Raji (cell line): ENCODE data around the gene PPP4R1.

ENCODE experiments used
- POLR2A ChIP-seq: IDR thresholded peaks from 2 replicates; pipeline ENCODE4 v1.6.1; 2011; ENCODE audit warnings: low read depth, low read length, control low read depth; ENCODE audit not compliant: insufficient read depth

The PPP4R1 gene

GRCh38 chr18:9581667-9582066 lies 32.7 kb downstream of the PPP4R1 start:
- TF ChIP-seq POLR2A = no peak

DNA sequence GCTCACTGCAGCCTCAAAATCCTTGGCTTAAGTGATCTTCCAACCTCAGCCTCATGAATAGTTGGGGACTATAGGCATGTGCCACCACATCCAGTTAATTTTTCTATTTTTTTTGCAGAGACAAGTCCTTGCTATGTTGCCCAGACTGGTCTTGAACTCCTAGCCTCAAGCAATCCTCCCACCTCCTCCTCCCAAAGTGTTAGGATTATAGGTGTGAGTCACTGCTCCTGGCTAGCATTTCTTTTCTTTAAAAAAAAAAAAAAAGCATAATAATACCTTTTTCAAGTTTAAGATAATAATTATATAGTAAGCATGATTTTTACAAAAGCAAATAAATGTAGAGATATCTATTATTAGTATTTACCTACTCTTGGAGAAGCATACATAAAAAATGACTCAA lies 36.1 kb downstream of the PPP4R1 start:
- TF ChIP-seq POLR2A = no peak

- no peak for TF ChIP-seq POLR2A
Observed at GRCh38 chr18:9577361-9577760, 37.0 kb downstream of the PPP4R1 start.

- no peak for TF ChIP-seq POLR2A
Observed at GRCh38 chr18:9575558-9575957, 38.8 kb downstream of the PPP4R1 start.

DNA sequence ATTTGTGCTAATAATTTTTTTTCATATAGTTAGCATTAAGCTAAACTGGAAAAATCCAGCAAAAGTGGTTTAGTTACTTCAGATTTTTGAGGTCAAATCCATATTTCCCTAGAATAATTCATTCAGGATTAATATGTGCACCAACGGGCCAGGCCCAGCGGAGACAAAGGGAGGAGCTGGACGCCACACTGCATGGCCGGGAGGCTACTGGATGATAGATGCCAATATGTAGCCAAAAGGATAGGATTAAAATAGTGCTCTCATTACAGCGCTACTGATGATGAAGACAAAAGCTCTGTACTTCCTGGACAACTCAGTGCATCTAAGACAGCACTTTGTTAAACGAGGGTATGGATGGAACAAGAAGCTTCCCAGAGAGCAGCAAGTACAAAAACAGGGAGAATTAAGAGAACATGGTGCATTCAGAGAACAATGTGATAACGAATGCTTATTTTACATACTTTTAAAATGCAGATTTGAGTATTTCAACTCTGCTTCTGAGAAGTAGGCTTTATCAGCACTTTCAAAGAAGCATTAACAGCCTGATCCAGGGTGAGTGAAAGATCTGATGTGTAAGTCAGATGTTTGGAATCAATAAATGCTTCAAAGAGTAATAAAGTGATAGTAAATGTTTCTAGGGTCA lies 39.8 kb downstream of the PPP4R1 start:
- no peak for TF ChIP-seq POLR2A

DNA sequence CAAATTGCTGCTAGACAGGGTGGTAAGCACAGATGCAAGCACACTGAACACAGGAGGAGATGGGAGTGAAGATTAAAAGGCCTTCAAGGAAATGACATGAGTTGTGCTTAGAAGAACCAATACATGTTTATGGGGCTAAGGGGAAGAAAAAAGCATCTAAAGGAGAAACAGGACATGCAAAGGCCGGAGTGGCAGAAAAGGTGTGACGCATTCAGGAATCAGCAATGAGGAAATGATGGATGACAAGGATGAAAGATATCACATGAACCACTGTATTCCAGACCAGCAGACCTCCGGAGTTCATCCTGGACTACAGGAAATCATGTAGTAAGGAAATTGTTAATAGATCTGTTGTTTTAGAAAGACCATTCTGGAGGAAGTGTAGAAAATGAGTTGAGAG lies 42.8 kb downstream of the PPP4R1 start:
- TF ChIP-seq POLR2A = no peak

GRCh38 chr18:9570255-9570654 lies 44.1 kb downstream of the PPP4R1 start:
- no peak for TF ChIP-seq POLR2A

DNA sequence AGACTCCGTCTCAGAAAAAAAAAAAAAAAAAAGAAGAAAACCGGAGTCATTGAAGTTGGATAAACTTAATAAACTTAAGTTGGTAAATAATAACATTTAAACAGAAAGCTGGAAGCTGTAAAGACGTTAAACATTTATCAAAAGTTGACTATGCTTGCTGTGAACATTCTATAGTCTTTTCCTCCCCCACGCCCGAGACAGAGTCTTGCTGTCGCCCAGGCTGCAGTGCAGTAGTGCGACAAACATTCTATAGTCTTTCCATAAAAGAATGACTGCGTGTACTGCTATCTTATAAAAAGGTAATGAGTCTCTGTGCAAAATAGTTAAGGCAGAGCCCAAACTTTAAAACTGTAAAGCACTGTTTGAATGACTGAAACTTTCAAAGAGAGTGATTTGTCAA lies 45.2 kb downstream of the PPP4R1 start:
- TF ChIP-seq POLR2A = no peak

GRCh38 chr18:9568186-9568585 lies 46.2 kb downstream of the PPP4R1 start:
- TF ChIP-seq POLR2A = no peak

DNA sequence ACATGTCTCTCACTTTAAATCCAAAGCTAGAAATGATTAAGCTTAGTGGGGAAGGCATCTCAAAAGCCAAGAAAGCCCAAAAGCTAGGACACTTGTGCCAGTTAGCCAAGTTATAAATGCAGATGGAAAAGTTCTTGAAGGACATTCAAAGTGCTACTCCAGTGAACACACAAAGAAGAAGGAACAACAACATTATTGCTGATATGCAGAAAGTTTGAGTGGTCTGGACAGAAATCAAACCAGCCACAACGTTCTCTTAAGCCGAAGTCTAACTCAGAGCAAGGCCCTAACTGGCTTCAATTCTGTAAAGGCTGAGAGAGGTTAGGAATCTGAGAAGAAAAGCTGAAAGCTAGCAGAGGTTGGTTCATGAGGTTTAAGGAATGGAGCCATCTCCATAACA lies 49.0 kb downstream of the PPP4R1 start:
- TF ChIP-seq POLR2A = no peak

DNA sequence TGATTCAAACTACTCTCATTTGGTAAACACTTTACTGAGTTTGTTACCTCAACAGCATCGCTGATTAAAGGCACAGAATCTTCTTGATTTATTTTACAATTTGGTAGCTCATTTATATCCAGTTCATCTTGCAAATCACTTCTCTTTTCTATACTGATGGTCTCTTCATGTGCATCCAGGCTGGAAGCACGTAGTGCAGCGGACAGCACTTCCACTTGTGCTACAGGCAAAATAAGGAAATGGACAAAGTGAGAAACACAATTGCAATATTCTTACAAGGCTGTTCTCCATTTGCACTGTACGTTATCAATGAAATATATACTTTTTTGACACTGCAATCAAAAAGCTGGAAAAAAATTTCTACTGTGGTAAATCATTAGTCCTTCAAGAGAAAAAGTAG lies 51.0 kb downstream of the PPP4R1 start:
- TF ChIP-seq POLR2A = no peak

- no peak for TF ChIP-seq POLR2A
Observed at GRCh38 chr18:9562584-9562983, 51.8 kb downstream of the PPP4R1 start.

- TF ChIP-seq POLR2A = no peak
Observed at GRCh38 chr18:9561759-9562158, 52.6 kb downstream of the PPP4R1 start.

GRCh38 chr18:9559253-9559652 lies 55.1 kb downstream of the PPP4R1 start:
- TF ChIP-seq POLR2A = no peak

DNA sequence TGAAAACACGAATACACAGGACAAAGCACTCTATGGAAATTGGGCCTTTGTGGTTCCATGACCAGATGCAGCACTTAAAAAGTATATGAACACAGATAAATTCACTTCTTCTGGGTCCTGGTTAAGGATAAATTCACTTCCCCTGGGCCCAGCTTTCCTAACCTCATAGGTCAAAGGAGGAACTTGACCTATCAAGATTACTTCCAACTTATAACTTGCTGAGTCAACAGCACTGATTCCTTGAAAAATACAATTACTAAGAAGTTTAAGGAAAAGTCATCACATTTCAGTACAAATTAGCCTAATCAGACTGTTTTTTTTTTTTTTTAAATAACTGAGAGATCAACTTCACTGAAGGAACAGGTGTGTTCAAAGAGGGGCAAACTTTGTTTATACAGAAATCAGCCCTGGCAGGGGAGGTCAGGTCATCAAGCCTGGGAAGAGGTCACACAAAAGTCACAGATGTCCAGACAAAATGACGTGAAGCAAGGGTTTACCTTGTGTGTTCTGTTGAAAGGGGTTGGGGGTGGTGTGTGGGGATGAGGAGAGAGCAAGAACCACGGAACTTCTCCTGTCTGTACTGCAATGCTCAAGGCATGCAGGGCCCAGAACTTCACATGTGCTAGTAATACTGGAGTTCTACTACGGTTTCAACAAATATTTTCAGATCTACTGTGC lies 55.8 kb downstream of the PPP4R1 start:
- TF ChIP-seq POLR2A = no peak

DNA sequence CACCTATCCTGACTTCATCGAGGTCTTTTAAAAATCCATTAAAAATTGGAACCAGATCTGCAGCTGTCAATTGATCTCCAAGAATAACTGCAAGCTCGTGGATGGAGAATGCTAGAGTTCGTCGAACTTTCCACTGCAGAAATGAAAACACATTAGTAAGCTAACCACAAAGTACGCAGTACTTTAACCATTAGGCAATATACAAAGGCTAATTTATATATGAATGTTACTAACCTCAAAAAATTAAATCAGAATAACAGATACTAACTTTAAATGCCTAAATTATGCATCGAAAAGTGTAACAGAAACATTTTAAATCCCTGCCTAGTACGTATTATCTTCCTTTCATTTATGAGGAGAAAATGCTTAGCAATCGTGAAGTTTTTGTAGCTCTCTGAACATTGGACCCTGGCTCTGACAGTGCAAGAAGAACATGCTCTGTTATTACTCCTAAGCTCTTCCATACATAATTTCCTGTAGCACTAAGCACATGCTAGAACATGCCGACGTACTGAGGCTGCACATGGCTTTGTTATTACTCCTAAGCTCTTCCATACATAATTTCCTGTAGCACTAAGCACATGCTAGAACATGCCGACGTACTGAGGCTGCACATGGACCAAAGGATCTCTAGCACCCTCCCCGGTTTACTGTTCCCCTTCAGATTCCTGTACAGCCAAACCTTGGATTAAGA lies 57.0 kb downstream of the PPP4R1 start:
- no peak for TF ChIP-seq POLR2A
